OCI-LY3 (cell line): ENCODE measurements around the gene CXCL14.

ENCODE experiments used
- CTCF ChIP-seq: fragments of 200-600, 300-600 bp; sonication (generic); IDR thresholded peaks from 2 replicates; pipeline ENCODE4 v1.5.1; 2014; ENCODE audit warnings: antibody characterized with exemption, low read length, low read depth
- EZH2phosphoT487 ChIP-seq: fragments of 200-600 bp; shearing (Covaris generic); IDR thresholded peaks from 2 replicates; pipeline ENCODE4 v1.6.1; 2018; ENCODE audit warnings: antibody characterized with exemption, mixed run types, low read depth

- TF ChIP-seq CTCF (no peak), EZH2phosphoT487 (no peak)
Observed at GRCh38 chr5:135571902-135572301, 6.9 kb downstream of the CXCL14 start.
